GM12892 (cell line): ENCODE results near the gene ANKRD13D.

Experiments
- POLR2AphosphoS5 ChIP-seq: IDR thresholded peaks from 2 replicates; pipeline ENCODE4 v1.6.1; 2011; ENCODE audit warnings: low read depth, low read length, control low read depth
- TAF1 ChIP-seq: IDR thresholded peaks from 2 replicates; pipeline ENCODE4 v1.6.1; 2011; ENCODE audit warnings: low read depth, mild to moderate bottlenecking, control low read depth, low read length, borderline replicate concordance

DNA sequence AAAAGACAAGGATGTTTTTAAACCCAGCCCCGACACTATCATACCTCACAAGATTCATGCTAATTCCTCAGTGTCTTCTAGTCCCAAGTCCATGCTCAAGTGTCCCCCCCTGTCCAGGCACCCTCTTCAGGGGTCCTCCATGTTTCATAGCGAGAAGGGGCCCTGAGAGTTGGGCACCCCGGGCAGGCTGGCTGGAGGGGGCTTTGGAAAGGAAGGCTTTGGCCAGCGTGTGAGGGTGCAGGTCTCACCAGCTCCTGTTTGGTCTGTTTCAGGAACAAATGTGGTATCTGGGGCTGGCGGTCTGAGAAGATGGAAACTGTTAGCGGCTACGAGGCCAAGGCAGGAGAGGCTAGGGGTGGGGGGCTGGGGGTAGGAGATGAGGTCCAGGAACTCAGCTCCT, 9.7 kb downstream of the ANKRD13D start:
- TF ChIP-seq POLR2AphosphoS5 (no peak), TAF1 (no peak)
